PFSK-1 (cell line): ENCODE results near the gene KATNAL2.

Source experiments
- FOXP2 ChIP-seq: optimal IDR thresholded peaks from 2 replicates; pipeline ENCODE3; 2011; ENCODE audit warnings: borderline replicate concordance, control low read depth, inconsistent platforms; ENCODE audit not compliant: insufficient read depth; ENCODE audit errors: extremely low read length, extremely low read depth
- POLR2AphosphoS5 ChIP-seq: IDR thresholded peaks from 2 replicates; pipeline ENCODE4 v1.6.1; 2012; ENCODE audit warnings: low read depth, mild to moderate bottlenecking, control low read depth, low read length, moderate library complexity
- REST ChIP-seq, 2 experiments: IDR thresholded peaks; 2 replicates each; pipeline versions ENCODE4 v1.6.1 to v1.8.0; 2011 to 2012; ENCODE audit warnings: low read depth in 2 of 2, low read length in 2 of 2, control low read depth in 1 of 2, inconsistent platforms in 1 of 2, mild to moderate bottlenecking in 1 of 2, moderate library complexity in 1 of 2; ENCODE audit not compliant: insufficient read depth in 1 of 2
- SIN3A ChIP-seq: IDR thresholded peaks from 2 replicates; pipeline ENCODE4 v1.6.1; 2012; ENCODE audit warnings: mild to moderate bottlenecking, low read length, moderate library complexity, borderline replicate concordance; ENCODE audit not compliant: insufficient read depth
- TAF1 ChIP-seq: IDR thresholded peaks from 2 replicates; pipeline ENCODE4 v1.6.1; 2012; ENCODE audit warnings: low read length, control low read depth, borderline replicate concordance; ENCODE audit not compliant: insufficient read depth

The KATNAL2 gene

DNA sequence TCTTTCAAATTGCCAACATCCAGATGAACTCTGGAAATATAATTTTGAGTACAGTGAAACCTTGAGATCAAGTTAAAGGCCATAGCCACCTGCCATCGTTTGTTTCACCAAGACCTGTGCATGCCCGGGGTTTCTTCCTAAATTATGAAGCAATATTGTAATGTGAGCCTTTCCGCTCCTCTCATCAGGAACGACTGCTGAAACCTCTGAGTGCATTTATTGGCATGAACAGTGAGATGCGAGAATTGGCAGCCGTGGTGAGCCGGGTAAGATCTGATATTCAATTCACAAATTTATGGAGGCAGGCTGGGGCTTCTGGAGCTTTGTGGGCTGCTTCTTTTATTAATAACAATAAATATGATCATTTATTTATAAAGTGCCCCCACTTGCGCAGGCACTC is 145.7 kb downstream of the KATNAL2 start:
- TF ChIP-seq FOXP2 (no peak), REST (IDR thresholded peaks at IDR 0.05; ENCODE audit: insufficient read depth in 1 of 2, low read depth in 2 of 2, low read length in 2 of 2) (no peak), TAF1 (no peak), POLR2AphosphoS5 (no peak), SIN3A (no peak)

DNA sequence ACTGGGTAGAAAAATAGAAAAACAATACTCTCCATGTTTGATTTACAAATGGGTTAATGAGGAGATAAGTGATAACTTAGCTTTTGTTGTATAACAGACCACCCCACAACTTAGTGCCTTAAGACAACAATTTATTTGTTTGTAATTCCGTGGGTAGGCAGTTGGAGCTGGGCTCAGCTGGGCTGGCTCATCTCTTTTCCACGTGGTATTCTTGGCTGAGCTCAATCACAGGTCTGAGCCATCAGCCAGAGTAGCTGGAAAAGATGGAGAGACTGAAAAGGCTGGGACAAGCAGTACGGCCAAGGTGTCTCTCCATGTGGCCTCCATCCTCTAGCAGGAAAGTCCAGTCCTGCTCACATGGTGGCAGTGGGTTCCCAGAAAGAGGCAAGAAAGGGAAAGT is 150.2 kb downstream of the KATNAL2 start:
- TF ChIP-seq TAF1 (no peak), FOXP2 (no peak), SIN3A (no peak), REST (IDR thresholded peaks at IDR 0.05; ENCODE audit: insufficient read depth in 1 of 2, low read depth in 2 of 2, low read length in 2 of 2) (no peak), POLR2AphosphoS5 (no peak)

DNA sequence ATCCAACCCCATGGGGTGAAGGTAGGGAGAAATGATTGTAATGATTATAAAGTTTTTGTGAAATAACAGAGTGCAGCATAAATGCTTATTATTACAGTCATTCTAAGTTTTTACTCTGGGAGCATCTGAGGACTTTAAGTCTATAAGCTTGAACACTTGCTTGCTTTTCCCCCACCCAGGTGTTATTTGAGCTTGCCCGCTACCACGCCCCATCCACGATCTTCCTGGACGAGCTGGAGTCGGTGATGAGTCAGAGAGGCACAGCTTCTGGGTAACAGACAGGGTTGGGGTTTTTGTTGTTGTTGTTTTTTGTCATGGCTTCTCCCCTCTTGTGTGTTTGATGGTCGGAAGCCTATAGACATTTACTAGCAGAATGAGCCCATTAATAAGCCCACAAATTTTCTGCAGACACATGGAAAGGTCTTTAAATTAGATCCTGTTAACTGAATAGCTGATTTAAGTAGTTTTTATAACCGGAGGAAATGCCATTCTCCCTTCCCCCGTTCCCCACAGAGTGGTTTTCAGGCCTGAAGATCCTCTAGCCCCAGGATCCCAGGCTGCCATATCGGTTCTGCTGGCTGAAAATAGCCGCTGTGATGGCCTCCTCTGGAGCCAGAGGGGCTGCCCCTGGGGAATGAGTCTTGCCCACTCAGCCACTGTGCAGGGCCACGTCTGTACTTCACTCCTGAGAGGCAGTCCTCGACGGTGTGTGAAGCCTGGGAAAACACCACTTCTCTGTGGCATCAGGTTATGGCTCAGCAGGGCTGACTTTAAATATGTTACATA is 157.9 kb downstream of the KATNAL2 start:
- no peak for TF ChIP-seq REST (IDR thresholded peaks at IDR 0.05; ENCODE audit: insufficient read depth in 1 of 2, low read depth in 2 of 2, low read length in 2 of 2)
- no peak for TF ChIP-seq SIN3A
- no peak for TF ChIP-seq POLR2AphosphoS5
- TF ChIP-seq FOXP2 = no peak
- TF ChIP-seq TAF1 = no peak

DNA sequence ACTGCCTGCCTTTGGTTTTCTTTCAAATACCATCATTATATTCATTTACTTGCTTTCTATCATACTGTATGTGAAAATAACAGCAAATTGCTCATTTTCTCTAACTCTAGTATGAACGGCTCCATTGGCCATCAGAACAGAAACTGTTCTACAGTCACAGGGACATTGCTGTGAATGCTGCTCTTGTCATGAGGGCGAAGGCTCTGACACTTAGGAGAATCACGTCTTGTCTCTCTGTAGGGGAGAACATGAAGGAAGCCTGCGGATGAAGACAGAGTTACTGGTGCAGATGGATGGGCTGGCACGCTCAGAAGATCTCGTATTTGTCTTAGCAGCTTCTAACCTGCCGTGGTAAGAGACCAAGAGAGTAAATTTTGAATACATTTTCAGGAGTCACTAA is 159.7 kb downstream of the KATNAL2 start:
- no peak for TF ChIP-seq SIN3A

GRCh38 chr18:47080872-47081271 is 163.5 kb downstream of the KATNAL2 start:
- no peak for TF ChIP-seq TAF1
- TF ChIP-seq POLR2AphosphoS5 = no peak
- TF ChIP-seq SIN3A = no peak
- no peak for TF ChIP-seq FOXP2
- no peak for TF ChIP-seq REST (IDR thresholded peaks at IDR 0.05; ENCODE audit: insufficient read depth in 1 of 2, low read depth in 2 of 2, low read length in 2 of 2)
